Smooth muscle cell (in vitro differentiated cells): ENCODE data around the gene MACC1. TPM values are rescaled to one million over a fixed set of nuclear protein-coding genes. Genes with fewer than 3 reads are reported as not detected.

Source experiments
- DNase-seq: peaks from one replicate; lab custom pipeline; 2025; ENCODE audit not compliant: unreplicated experiment; lab: John Stamatoyannopoulos, UW
- H2AFZ ChIP-seq: fragments of 200-600 bp; sonication (generic); 2 replicates; pipeline ENCODE4 v1.6.0; 2016; ENCODE audit warnings: antibody characterized with exemption, low read depth, mild to moderate bottlenecking
- H3F3A ChIP-seq: fragments of 200-600 bp; sonication (generic); 2 replicates; pipeline ENCODE4 v1.6.0; 2017; ENCODE audit warnings: antibody characterized with exemption, low read depth
- H3K27ac ChIP-seq: fragments of 200-600 bp; sonication (generic); 2 replicates; pipeline ENCODE4 v1.5.1; 2016; ENCODE audit warnings: low read depth, mild to moderate bottlenecking
- H3K27me3 ChIP-seq: fragments of 200-600 bp; sonication (generic); 2 replicates; pipeline ENCODE4 v1.6.1; 2016; ENCODE audit warnings: low read depth, mild to moderate bottlenecking
- H3K36me3 ChIP-seq: fragments of 200-600 bp; sonication (generic); 2 replicates; pipeline ENCODE4 v1.5.1; 2016; ENCODE audit warnings: low read depth
- H3K4me1 ChIP-seq: fragments of 200-600 bp; sonication (generic); 2 replicates; pipeline ENCODE4 v1.5.1; 2016; ENCODE audit warnings: low read depth
- H3K4me2 ChIP-seq: fragments of 200-600 bp; sonication (generic); 2 replicates; pipeline ENCODE4 v1.6.0; 2016; ENCODE audit warnings: mild to moderate bottlenecking
- H3K4me3 ChIP-seq: fragments of 200-600 bp; sonication (generic); 2 replicates; pipeline ENCODE4 v1.5.1; 2016; ENCODE audit warnings: mild to moderate bottlenecking
- H3K79me2 ChIP-seq: fragments of 200-600 bp; sonication (generic); 2 replicates; pipeline ENCODE4 v1.6.0; 2016; ENCODE audit warnings: low read depth, mild to moderate bottlenecking
- H3K9ac ChIP-seq: fragments of 200-600 bp; sonication (generic); 2 replicates; pipeline ENCODE4 v1.6.0; 2016; ENCODE audit warnings: low read depth
- H3K9me3 ChIP-seq: fragments of 200-600 bp; sonication (generic); replicated peaks from 2 replicates; pipeline ENCODE4 v1.5.1; 2016; ENCODE audit warnings: low read depth
- H4K20me1 ChIP-seq: fragments of 200-600 bp; sonication (generic); 2 replicates; pipeline ENCODE4 v1.6.0; 2016; ENCODE audit warnings: low read depth
- CTCF ChIP-seq: fragments of 200-600 bp; sonication (generic); IDR thresholded peaks from 2 replicates; pipeline ENCODE4 v1.5.1; 2017; ENCODE audit warnings: borderline replicate concordance, mild to moderate bottlenecking, antibody characterized with exemption; ENCODE audit not compliant: insufficient read depth, poor library complexity, severe bottlenecking
- WGBS: methylation state at CpG from one replicate; pipeline ENCODE4 v1.1.7; 2016; ENCODE audit warnings: low lambda C conversion rate; 5-methylcytosine and 5-hydroxymethylcytosine counted together
- polyA plus RNA-seq: library from polyadenylated mRNA; unstranded; fragments of >200 nt; fragmentation: Nextera tagmentation; extraction: Ambion mirVana; gene quantifications from 2 replicates; pipeline ENCODE4 v1.2.1, GENCODE V29; 2016
- total RNA-seq: library from RNA; depleted of rRNA; stranded (reverse); fragments of >200 nt; gene quantifications from 2 replicates; pipeline ENCODE4 v1.2.3, GENCODE V29; 2014

The MACC1 gene
- total and polyA plus RNA-seq, 2 experiments from 2014 or later: 1.3 TPM; not detected in 1

- no peaks in the 10 kb centered on the region for H3K79me2 ChIP-seq
- no peak overlapping the region for H3K4me3 ChIP-seq
- WGBS: 96% methylated on average over 1 of the region's 1 CpG
- no peaks in the 10 kb centered on the region for H3K9me3 ChIP-seq
- no peaks in the 10 kb centered on the region for H3K27me3 ChIP-seq
- H3K36me3 ChIP-seq: no peaks in the 10 kb centered on the region
- no peak overlapping the region for H3K4me2 ChIP-seq
- no peak overlapping the region for H3K9ac ChIP-seq
- no peaks in the 10 kb centered on the region for H3K4me1 ChIP-seq
- H4K20me1 ChIP-seq: no peaks in the 10 kb centered on the region
- no peak overlapping the region for H2AFZ ChIP-seq
- TF ChIP-seq CTCF: no peak
- DNase-seq: no peak
- H3K27ac ChIP-seq: no peak overlapping the region
- H3F3A ChIP-seq: no peaks in the 10 kb centered on the region
These were observed 23.9 kb downstream of the MACC1 start for GRCh38 chr7:20193242-20193777.

- Histone ChIP-seq H3K27me3 (no peaks in the 10 kb centered on the region), H3K27ac (no peak overlapping the region), H3K9ac (no peak overlapping the region), H3K79me2 (no peaks in the 10 kb centered on the region), H2AFZ (no peak overlapping the region), H3F3A (no peaks in the 10 kb centered on the region), H4K20me1 (no peaks in the 10 kb centered on the region), H3K9me3 (no peaks in the 10 kb centered on the region), H3K4me1 (no peaks in the 10 kb centered on the region), H3K4me2 (no peak overlapping the region), H3K4me3 (no peak overlapping the region), H3K36me3 (no peaks in the 10 kb centered on the region)
- 91% methylated on average over 11 of the region's 11 CpGs for WGBS
- TF ChIP-seq CTCF: no peak
- no peak for DNase-seq
These were observed 25.8 kb downstream of the MACC1 start for GRCh38 chr7:20191391-20191869.

GRCh38 chr7:20190560-20191390 is 26.4 kb downstream of the MACC1 start:
- DNase-seq: no peak
- H3K27ac ChIP-seq: no peak overlapping the region

More at GRCh38 chr7:20190560-20191390, 26.4 kb downstream of the MACC1 start:
- H3K9me3 ChIP-seq: no peaks in the 10 kb centered on the region
- H3K27me3 ChIP-seq: no peaks in the 10 kb centered on the region
- H3K4me1 ChIP-seq: no peaks in the 10 kb centered on the region
- no peak overlapping the region for H2AFZ ChIP-seq
- H3K4me3 ChIP-seq: no peak overlapping the region
- H4K20me1 ChIP-seq: no peaks in the 10 kb centered on the region
- no peak for TF ChIP-seq CTCF
- no peak overlapping the region for H3K4me2 ChIP-seq
- H3F3A ChIP-seq: no peaks in the 10 kb centered on the region
- no peaks in the 10 kb centered on the region for H3K36me3 ChIP-seq
- 56% methylated on average over 2 of the region's 2 CpGs for WGBS
- H3K79me2 ChIP-seq: no peaks in the 10 kb centered on the region
- H3K9ac ChIP-seq: no peak overlapping the region
